Fibroblast of gingiva (primary cell): Measurements from ENCODE around the gene SNAPC3.
"Not testable (repeated sequence)": the region's sequence is repeated elsewhere in the genome, so short reads cannot be mapped to it uniquely, and the experiment has no call there.

Experiments
- DNase-seq: peaks from one replicate; pipeline ENCODE4 v3.0.0-alpha.2; 2011; ENCODE audit warnings: low read depth

SNAPC3 gene

GRCh38 chr9:15422372-15423230, at the start of gene SNAPC3:
TSS of gene SNAPC3 (plus strand) at chr9:15422876. CDS start at chr9:15422880, 4 bp downstream.
- DNase-seq: peak; percentile 95

GRCh38 chr9:15373881-15374280, 48.8 kb upstream of the SNAPC3 start:
- DNase-seq: no peak

GRCh38 chr9:15374310-15374709, 48.4 kb upstream of the SNAPC3 start:
- no peak for DNase-seq

GRCh38 chr9:15374825-15375224, 47.9 kb upstream of the SNAPC3 start:
- DNase-seq: no peak

GRCh38 chr9:15377625-15378540, 44.8 kb upstream of the SNAPC3 start:
- peak; percentile 29 for DNase-seq

GRCh38 chr9:15379317-15379716, 43.4 kb upstream of the SNAPC3 start:
- DNase-seq: not testable (repeated sequence)

GRCh38 chr9:15379888-15380287, 42.8 kb upstream of the SNAPC3 start:
- not testable (repeated sequence) for DNase-seq

GRCh38 chr9:15381491-15381890, 41.2 kb upstream of the SNAPC3 start:
- DNase-seq: no peak

GRCh38 chr9:15386465-15386864, 36.2 kb upstream of the SNAPC3 start:
- no peak for DNase-seq

GRCh38 chr9:15389173-15389572, 33.5 kb upstream of the SNAPC3 start:
- no peak for DNase-seq

- DNase-seq: no peak
These were observed 33.0 kb upstream of the SNAPC3 start for GRCh38 chr9:15389631-15390030.

GRCh38 chr9:15390201-15390600, 32.5 kb upstream of the SNAPC3 start:
- DNase-seq: no peak

- no peak for DNase-seq
These were observed 30.3 kb upstream of the SNAPC3 start for GRCh38 chr9:15392363-15392762.

GRCh38 chr9:15400281-15400941, 22.3 kb upstream of the SNAPC3 start:
- DNase-seq: peak; percentile 68

- DNase-seq: no peak
These were observed 21.4 kb upstream of the SNAPC3 start for GRCh38 chr9:15401266-15401665.

- no peak for DNase-seq
These were observed 19.5 kb upstream of the SNAPC3 start for GRCh38 chr9:15403155-15403554.

- DNase-seq: peak; percentile 71
These were observed 18.5 kb upstream of the SNAPC3 start for GRCh38 chr9:15404171-15404570.

GRCh38 chr9:15416880-15417279, 5.8 kb upstream of the SNAPC3 start:
- peak; percentile 40 for DNase-seq

GRCh38 chr9:15417626-15418025, 5.0 kb upstream of the SNAPC3 start:
- no peak for DNase-seq

- no peak for DNase-seq
These were observed 1.9 kb upstream of the SNAPC3 start for GRCh38 chr9:15420796-15421195.

- no peak for DNase-seq
These were observed 1.1 kb upstream of the SNAPC3 start for GRCh38 chr9:15421532-15421931.

- DNase-seq: no peak
These were observed 695 bp upstream of the SNAPC3 start for GRCh38 chr9:15421990-15422371.
